SK-N-MC (cell line): ENCODE data around the gene RANGAP1.

ENCODE experiments used
- DNase-seq: peaks from one replicate; pipeline ENCODE4 v3.0.0-alpha.2; 2011; ENCODE audit warnings: low read depth, low spot score
- H3K27ac ChIP-seq: fragments of 200-600 bp; sonication (generic); 2 replicates; pipeline ENCODE4 v1.5.1; 2016; ENCODE audit warnings: mixed run types
- H3K36me3 ChIP-seq: fragments of 200-600 bp; sonication (generic); 2 replicates; pipeline ENCODE4 v1.6.1; 2017; ENCODE audit warnings: antibody characterized with exemption, low read length, mixed read lengths; ENCODE audit not compliant: insufficient read depth
- H3K4me3 ChIP-seq: fragments of 200-600 bp; sonication (generic); 2 replicates; pipeline ENCODE4 v1.5.1; 2016
- H3K9ac ChIP-seq: fragments of 200-600 bp; sonication (generic); 2 replicates; pipeline ENCODE4 v1.8.0; 2017; ENCODE audit warnings: mixed run types, mixed read lengths; ENCODE audit not compliant: insufficient read length
- H3K9me3 ChIP-seq: fragments of 200-600 bp; sonication (generic); 2 replicates; pipeline ENCODE4 v1.6.1; 2017; ENCODE audit warnings: low read depth, mild to moderate bottlenecking, antibody characterized with exemption, low read length, moderate library complexity, mixed read lengths
- EZH2 ChIP-seq: fragments of 200-600 bp; sonication (generic); IDR thresholded peaks from one replicate; pipeline ENCODE4 v1.6.1; 2017; ENCODE audit warnings: antibody characterized with exemption
- FOXP2 ChIP-seq: optimal IDR thresholded peaks from 2 replicates; pipeline ENCODE3; 2011; ENCODE audit warnings: mild to moderate bottlenecking, moderate library complexity; ENCODE audit not compliant: insufficient read depth; ENCODE audit errors: extremely low read length, control extremely low read depth
- POLR2AphosphoS5 ChIP-seq: IDR thresholded peaks from 2 replicates; pipeline ENCODE4 v1.6.1; 2012; ENCODE audit warnings: mild to moderate bottlenecking, low read depth, low read length, borderline replicate concordance

The RANGAP1 gene

DNA sequence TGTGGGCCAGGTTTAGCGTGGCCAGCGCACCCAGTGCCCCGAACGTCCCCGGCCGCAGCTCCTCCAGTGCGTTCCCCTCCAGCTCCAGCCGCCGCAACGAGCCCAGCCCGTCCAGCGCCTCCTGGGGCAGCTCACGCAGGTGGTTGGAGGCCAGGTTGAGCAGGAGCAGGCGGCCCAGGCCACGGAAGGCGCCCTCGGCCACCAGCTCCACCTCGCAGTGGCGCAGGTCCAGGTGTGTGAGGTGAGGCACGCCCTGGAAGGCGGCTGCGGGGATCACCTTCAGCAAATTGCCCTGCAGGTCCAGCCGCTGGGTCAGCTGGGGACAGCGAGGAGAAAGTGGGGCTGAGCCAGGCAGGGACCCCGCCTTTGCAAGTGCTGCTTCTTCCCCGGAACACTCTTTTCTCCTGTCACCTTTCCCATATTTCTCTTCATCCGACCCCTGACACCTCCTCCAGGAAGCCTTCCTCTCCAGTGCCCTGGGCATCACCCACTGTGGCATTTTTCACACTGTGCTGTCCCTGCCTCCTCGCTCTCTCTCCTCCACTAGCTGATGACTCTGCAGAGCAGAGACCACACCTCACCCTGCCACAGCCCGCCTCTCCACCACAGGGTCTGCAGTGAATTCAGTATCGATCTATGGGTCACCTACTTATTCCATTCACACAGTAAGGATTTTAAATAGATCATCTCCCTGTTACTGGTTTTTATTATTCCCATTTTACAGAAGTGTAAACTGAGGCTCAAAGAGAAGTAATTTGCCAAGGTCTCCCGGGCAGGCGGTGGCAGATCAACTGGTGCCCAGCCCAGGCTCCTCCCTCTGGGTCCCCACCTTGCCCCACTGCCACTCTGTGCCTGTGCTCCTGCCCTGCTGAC, 47.2 kb downstream of the RANGAP1 start:
- Histone ChIP-seq H3K9me3 (no peaks in the 10 kb centered on the region), H3K4me3 (no peak overlapping the region), H3K9ac (no peak overlapping the region), H3K36me3 (no peaks in the 10 kb centered on the region), H3K27ac (no peak overlapping the region)
- TF ChIP-seq POLR2AphosphoS5 (no peak), EZH2 (no peak), FOXP2 (no peak)
- DNase-seq, result no peak

DNA sequence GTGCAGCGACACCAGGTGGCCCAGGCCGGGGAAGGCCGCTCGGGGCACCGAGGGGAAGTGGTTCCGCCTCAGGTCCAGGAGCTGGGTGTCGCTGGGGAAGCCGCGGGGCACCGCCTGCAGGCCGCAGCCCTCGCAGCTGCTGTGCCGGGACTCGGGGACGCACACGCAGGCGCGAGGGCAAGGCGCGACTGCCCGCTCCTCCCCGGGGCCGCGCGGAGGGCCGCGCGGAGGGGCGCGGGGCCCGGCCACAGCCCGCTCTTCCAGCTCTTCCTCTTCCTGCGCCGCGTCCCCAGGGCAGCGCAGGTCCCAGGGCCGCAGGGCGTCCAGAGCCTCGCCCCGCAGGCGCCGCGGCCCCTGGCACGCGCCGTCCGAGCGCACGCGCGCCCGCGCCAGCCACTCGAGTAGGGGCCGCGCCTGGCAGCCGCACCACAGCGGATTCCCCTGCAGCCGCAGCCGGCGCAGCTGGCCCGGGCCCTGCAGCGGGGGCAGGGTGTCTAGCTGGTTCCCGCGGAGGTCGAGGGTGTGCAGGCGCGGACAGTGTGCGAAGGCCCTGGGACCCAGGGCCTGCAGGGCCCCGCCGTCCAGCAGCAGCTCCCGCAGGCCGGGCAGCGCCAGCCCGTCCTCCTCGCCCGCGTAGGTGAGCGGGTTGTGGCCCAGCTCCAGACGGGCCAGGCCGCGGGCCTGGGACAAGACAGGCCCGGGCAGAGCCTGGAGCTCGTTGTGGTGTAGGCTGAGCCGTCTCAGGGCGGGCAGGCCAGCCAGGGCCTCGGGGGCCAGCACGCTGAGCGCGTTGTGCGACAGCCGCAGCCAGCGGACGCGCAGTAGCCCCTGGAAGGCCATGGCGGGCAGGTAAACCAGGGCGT, 48.0 kb downstream of the RANGAP1 start:
- H3K27ac ChIP-seq, result no peak overlapping the region
- no peaks in the 10 kb centered on the region for H3K36me3 ChIP-seq
- H3K4me3 ChIP-seq, result no peak overlapping the region
- H3K9ac ChIP-seq, result no peak overlapping the region
- TF ChIP-seq FOXP2, result no peak
- TF ChIP-seq EZH2, result no peak
- TF ChIP-seq POLR2AphosphoS5, result no peak
- H3K9me3 ChIP-seq, result no peaks in the 10 kb centered on the region
- no peak for DNase-seq

DNA sequence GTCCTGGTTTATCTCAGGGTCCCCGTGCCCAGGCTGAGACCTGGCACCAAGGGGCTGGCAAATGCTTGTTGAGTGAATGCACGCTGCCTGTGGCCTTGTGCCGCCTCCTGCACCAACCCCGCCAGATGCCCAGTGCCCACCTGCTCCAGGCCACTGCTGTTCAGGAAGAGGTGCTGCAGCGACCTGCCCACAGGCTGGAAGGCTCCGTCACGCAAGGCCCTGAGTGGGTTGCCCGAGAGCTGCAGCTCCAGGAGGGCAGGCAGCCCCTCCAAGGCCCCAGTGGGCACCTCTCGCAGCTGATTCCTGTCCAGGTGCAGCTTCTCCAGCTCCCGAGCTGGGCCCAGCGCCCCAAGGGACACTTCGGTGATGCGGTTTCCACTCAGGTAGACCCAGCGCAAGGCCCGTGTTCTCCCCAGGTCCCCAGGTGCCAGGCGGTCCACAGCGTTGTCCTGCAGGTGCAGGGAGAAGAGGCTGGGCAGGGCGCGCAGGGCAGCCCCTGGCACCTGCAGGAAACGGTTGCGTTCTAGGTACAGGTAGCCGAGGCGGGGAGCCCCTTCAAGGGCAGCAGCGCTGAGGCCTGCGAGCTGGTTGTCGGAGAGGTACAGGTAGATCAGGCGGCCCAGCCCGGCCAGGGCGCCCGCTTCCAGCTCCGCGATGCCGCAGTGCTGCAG, 48.8 kb downstream of the RANGAP1 start:
- Histone ChIP-seq H3K36me3 (no peaks in the 10 kb centered on the region), H3K27ac (no peak overlapping the region), H3K4me3 (no peak overlapping the region), H3K9me3 (no peaks in the 10 kb centered on the region), H3K9ac (no peak overlapping the region)
- TF ChIP-seq POLR2AphosphoS5 (no peak), FOXP2 (no peak), EZH2 (no peak)
- DNase-seq, result no peak

- no peaks in the 10 kb centered on the region for H3K36me3 ChIP-seq
- no peaks in the 10 kb centered on the region for H3K9me3 ChIP-seq
- no peak overlapping the region for H3K4me3 ChIP-seq
- TF ChIP-seq FOXP2, result no peak
- no peak overlapping the region for H3K27ac ChIP-seq
- DNase-seq, result no peak
- no peak overlapping the region for H3K9ac ChIP-seq
Observed at GRCh38 chr22:41234815-41235695, 50.9 kb downstream of the RANGAP1 start.

- H3K4me3 ChIP-seq, result no peak overlapping the region
- no peaks in the 10 kb centered on the region for H3K9me3 ChIP-seq
- H3K36me3 ChIP-seq, result peaks cover 2% of the 10 kb centered on the region; the same call in 1 of the 2 replicates
- TF ChIP-seq FOXP2 (no peak), POLR2AphosphoS5 (no peak), EZH2 (no peak)
- no peak overlapping the region for H3K27ac ChIP-seq
- H3K9ac ChIP-seq, result no peak overlapping the region
- no peak for DNase-seq
Observed at GRCh38 chr22:41231369-41231768, 54.6 kb downstream of the RANGAP1 start.

GRCh38 chr22:41230401-41230785, 55.6 kb downstream of the RANGAP1 start:
- Histone ChIP-seq H3K9me3 (no peaks in the 10 kb centered on the region), H3K36me3 (peaks cover 5% of the 10 kb centered on the region; the same call in 1 of the 2 replicates)

DNA sequence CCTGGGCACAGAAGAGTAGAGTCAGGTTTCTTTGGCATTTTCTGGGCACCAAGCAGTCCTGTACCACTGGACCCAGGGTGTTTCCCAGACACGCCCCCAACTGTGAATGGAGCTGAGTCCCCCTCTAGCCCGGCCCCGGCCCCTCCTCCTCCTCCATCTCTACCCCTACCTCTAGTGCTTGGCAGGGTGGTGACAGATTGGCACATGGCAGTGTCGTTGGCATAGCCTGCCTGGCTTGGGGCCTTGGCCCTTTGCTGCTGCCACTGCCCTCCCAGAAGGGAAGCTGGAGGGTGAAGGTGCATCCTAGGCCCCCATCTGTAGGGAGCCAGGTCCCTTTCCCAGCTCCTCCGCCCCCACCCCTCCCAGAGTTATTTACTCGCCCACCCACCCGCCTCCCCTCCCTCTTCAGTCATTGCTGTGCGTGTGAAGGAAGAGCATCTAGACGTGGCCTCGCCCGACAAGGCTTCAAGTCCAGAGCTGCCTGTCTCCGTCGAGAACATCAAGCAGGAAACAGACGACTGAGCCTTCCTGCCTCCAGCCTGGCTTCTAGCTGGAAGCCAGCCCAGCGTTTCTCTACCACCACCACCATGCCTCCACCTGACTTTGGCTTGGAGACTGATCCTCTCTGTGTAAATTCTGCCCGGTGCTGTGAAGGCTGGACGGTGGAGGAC, 56.1 kb downstream of the RANGAP1 start:
- Histone ChIP-seq H3K27ac (no peak overlapping the region), H3K9me3 (no peaks in the 10 kb centered on the region), H3K9ac (no peak overlapping the region), H3K36me3 (peaks cover 5% of the 10 kb centered on the region; the same call in 1 of the 2 replicates), H3K4me3 (no peak overlapping the region)
- DNase-seq, result no peak
- TF ChIP-seq POLR2AphosphoS5, result no peak
- TF ChIP-seq EZH2, result no peak
- no peak for TF ChIP-seq FOXP2

More at GRCh38 chr22:41230401-41230785, 55.6 kb downstream of the RANGAP1 start:
- Histone ChIP-seq H3K9ac (no peak overlapping the region), H3K27ac (no peak overlapping the region), H3K4me3 (no peak overlapping the region)
- TF ChIP-seq POLR2AphosphoS5, result no peak
- no peak for DNase-seq
